ENCODE results near the gene BANK1. TPM values are rescaled to one million over a fixed set of nuclear protein-coding genes. Genes with fewer than 3 reads are reported as not detected.

The BANK1 gene
- total and polyA plus RNA-seq, 2 donors (not counting 1 experiment from before 2014, with no cell fraction given), result 353 to 354 TPM

DNA sequence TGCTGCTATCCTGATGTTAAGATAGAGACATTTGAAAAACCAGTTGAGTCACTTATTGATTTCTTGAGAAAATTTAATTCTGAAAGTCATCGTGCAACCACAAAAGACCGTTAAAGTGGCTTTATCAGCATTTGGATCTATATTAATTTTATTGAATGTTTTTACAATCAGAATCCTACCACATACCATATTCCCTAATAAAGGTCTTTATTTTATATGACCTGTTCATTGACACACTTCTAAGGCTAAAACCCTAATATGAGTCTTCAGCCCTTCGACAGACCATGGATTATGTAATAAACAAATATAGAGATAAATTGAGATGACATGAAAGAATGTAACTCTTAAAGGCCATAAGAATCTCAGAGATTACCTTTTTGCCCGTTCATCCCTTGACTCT lies 68.1 kb downstream of the BANK1 start:
- Mint-ChIP-seq H3K4me3 (peak overlapping the region; percentile 3), H3K27ac (peak overlapping the region; percentile 83)
- no peaks in the 10 kb centered on the region for H4K20me1 ChIP-seq (ENCODE audit: control insufficient read depth, insufficient read depth, low read length, poor library complexity, severe bottlenecking)

DNA sequence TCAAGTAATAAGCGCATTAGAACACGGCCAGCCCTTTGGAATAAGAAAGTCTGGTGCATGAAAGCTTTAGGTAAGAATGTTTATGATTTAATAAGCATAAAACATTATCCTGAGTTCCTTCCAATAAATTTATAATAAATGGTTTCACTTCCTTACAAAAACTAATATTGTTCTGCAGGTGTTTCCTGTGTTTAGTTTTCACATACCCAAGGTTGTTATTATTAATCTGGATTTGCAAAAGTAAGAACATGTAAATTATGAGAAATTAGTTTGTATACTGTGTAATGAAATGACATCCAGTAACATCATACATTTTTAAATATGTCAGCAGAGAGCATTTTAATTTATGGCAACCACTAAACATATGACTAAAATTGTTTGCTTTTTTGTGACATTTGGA lies 72.1 kb downstream of the BANK1 start:
- H3K27ac ChIP-seq (ENCODE audit: low read length in 2 of 2), result peak overlapping the region; percentile 74
- POLR2A ChIA-PET, result no interaction called here
- H3K4me1 Mint-ChIP-seq, result peaks cover 65% of the 10 kb centered on the region
- no peak for TF ChIP-seq EZH2 (IDR thresholded peaks at IDR 0.05; ENCODE audit: borderline replicate concordance, insufficient read depth, low read depth, low read length, poor library complexity, severe bottlenecking)
- TF ChIP-seq, protein P1, sequence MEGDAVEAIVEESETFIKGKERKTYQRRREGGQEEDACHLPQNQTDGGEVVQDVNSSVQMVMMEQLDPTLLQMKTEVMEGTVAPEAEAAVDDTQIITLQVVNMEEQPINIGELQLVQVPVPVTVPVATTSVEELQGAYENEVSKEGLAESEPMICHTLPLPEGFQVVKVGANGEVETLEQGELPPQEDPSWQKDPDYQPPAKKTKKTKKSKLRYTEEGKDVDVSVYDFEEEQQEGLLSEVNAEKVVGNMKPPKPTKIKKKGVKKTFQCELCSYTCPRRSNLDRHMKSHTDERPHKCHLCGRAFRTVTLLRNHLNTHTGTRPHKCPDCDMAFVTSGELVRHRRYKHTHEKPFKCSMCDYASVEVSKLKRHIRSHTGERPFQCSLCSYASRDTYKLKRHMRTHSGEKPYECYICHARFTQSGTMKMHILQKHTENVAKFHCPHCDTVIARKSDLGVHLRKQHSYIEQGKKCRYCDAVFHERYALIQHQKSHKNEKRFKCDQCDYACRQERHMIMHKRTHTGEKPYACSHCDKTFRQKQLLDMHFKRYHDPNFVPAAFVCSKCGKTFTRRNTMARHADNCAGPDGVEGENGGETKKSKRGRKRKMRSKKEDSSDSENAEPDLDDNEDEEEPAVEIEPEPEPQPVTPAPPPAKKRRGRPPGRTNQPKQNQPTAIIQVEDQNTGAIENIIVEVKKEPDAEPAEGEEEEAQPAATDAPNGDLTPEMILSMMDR (IDR thresholded peaks at IDR 0.05), result no peak
- H3K9me3 ChIP-seq (ENCODE audit: control extremely low read depth in 1 of 3, control insufficient read depth in 2 of 3, insufficient read depth in 1 of 3, low read length in 2 of 3), result peaks cover 4 to 7% (median 6%) of the 10 kb centered on the region in 3 donors
- peaks cover 53 to 77% of the 10 kb centered on the region in 2 donors for H3K4me1 ChIP-seq (ENCODE audit: control insufficient read depth in 2 of 2, insufficient read depth in 2 of 2, low read length in 2 of 2)
- H3K4me2 ChIP-seq (replicated peaks; ENCODE audit: low read depth, low read length, poor library complexity, severe bottlenecking), result peak overlapping the region; percentile 68
- no CpG with 5 or more reads among the region's 2 CpGs for WGBS (ENCODE audit: insufficient coverage)
- H3K4me3 Mint-ChIP-seq, result peak overlapping the region; percentile 39
- peak overlapping the region; percentile 13 for H3K9ac ChIP-seq (ENCODE audit: low read length)
- no peaks in the 10 kb centered on the region for H3K27me3 Mint-ChIP-seq
- H2AFZ ChIP-seq (ENCODE audit: insufficient read depth, low read depth, low read length, poor library complexity, severe bottlenecking), result no peak overlapping the region
- H3K4me3 ChIP-seq (ENCODE audit: control extremely low read depth in 1 of 5, extremely low read depth in 1 of 5, insufficient read depth in 1 of 5, low read depth in 2 of 5, low read length in 4 of 5), result peak overlapping the region in 2 of 5 experiments; percentile 27 to 45
- peak overlapping the region; percentile 75 for H3K27ac Mint-ChIP-seq
- H3K27me3 ChIP-seq (replicated peaks in 1 of 4; ENCODE audit: control extremely low read depth in 1 of 4, control insufficient read depth in 3 of 4, insufficient read depth in 4 of 4, low read length in 3 of 4), result no peaks in the 10 kb centered on the region
- peaks cover 3% of the 10 kb centered on the region for H3K9me3 Mint-ChIP-seq (ENCODE audit: insufficient read depth)
- H3K36me3 ChIP-seq (replicated peaks in 1 of 2; ENCODE audit: control extremely low read depth in 1 of 2, control insufficient read depth in 1 of 2, extremely low read depth in 1 of 2, insufficient read depth in 2 of 2, low read length in 1 of 2), result peaks cover 13 to 72% of the 10 kb centered on the region in 2 experiments
- ATAC-seq (ENCODE audit: low read depth), result peak; percentile 67
- no peaks in the 10 kb centered on the region for H4K20me1 ChIP-seq (ENCODE audit: control insufficient read depth, insufficient read depth, low read length, poor library complexity, severe bottlenecking)
- peak; percentile 68 for DNase-seq
- CTCF ChIA-PET, result no interaction called here
- intact Hi-C loops (cut with micrococcal nuclease), result loop anchor here (2.0 kb wide), 2 partner anchors 50 to 72 kb away; partner anchors contain the start of gene BANK1
- peaks cover 96% of the 10 kb centered on the region for H3K79me2 ChIP-seq (ENCODE audit: control insufficient read depth, insufficient read depth, low read length)

More for the DNA sequence above, 68.1 kb downstream of the BANK1 start:
- intact Hi-C loops (cut with micrococcal nuclease), result loop anchor here (2.0 kb wide), 1 partner anchor 14 kb away; no protein-coding TSS in a partner anchor
- 80% methylated on average over 1 of the region's 4 CpGs for WGBS (ENCODE audit: insufficient coverage)
- ChIA-PET POLR2A (no interaction called here), CTCF (no interaction called here)
- peak overlapping the region; percentile 22 for H3K9ac ChIP-seq (ENCODE audit: low read length)
- H3K4me1 Mint-ChIP-seq, result peaks cover 76% of the 10 kb centered on the region
- H3K27me3 Mint-ChIP-seq, result no peaks in the 10 kb centered on the region
- no peaks in the 10 kb centered on the region for H3K9me3 Mint-ChIP-seq (ENCODE audit: insufficient read depth)
- H2AFZ ChIP-seq (ENCODE audit: insufficient read depth, low read depth, low read length, poor library complexity, severe bottlenecking), result no peak overlapping the region
- H3K36me3 ChIP-seq (replicated peaks in 1 of 2; ENCODE audit: control extremely low read depth in 1 of 2, control insufficient read depth in 1 of 2, extremely low read depth in 1 of 2, insufficient read depth in 2 of 2, low read length in 1 of 2), result peaks cover 9 to 80% of the 10 kb centered on the region in 2 experiments
- peaks cover 66 to 93% of the 10 kb centered on the region in 2 donors for H3K4me1 ChIP-seq (ENCODE audit: control insufficient read depth in 2 of 2, insufficient read depth in 2 of 2, low read length in 2 of 2)
- H3K4me2 ChIP-seq (replicated peaks; ENCODE audit: low read depth, low read length, poor library complexity, severe bottlenecking), result peak overlapping the region; percentile 55
- peaks cover 0 to 7% (median 0%) of the 10 kb centered on the region in 3 donors for H3K9me3 ChIP-seq (ENCODE audit: control extremely low read depth in 1 of 3, control insufficient read depth in 2 of 3, insufficient read depth in 1 of 3, low read length in 2 of 3)
- H3K27me3 ChIP-seq (replicated peaks in 1 of 4; ENCODE audit: control extremely low read depth in 1 of 4, control insufficient read depth in 3 of 4, insufficient read depth in 4 of 4, low read length in 3 of 4), result no peaks in the 10 kb centered on the region
- ATAC-seq (ENCODE audit: low read depth), result no peak
- no peak overlapping the region for H3K4me3 ChIP-seq (ENCODE audit: control extremely low read depth in 1 of 5, extremely low read depth in 1 of 5, insufficient read depth in 1 of 5, low read depth in 2 of 5, low read length in 4 of 5)
- H3K27ac ChIP-seq (ENCODE audit: low read length in 2 of 2), result peak overlapping the region; percentile 64 to 84
- DNase-seq, result no peak
- TF ChIP-seq EZH2 (IDR thresholded peaks at IDR 0.05; ENCODE audit: borderline replicate concordance, insufficient read depth, low read depth, low read length, poor library complexity, severe bottlenecking), result no peak
- TF ChIP-seq, protein P1 (IDR thresholded peaks at IDR 0.05), result no peak
- H3K79me2 ChIP-seq (ENCODE audit: control insufficient read depth, insufficient read depth, low read length), result peaks cover 99% of the 10 kb centered on the region

Measured in B cell (primary cell).